Measurements from ENCODE around the gene SLC22A16. TPM values are rescaled to one million over a fixed set of nuclear protein-coding genes. Genes with fewer than 3 reads are reported as not detected.
"Not testable (repeated sequence)": the region's sequence is repeated elsewhere in the genome, so short reads cannot be mapped to it uniquely, and the experiment has no call there.

The SLC22A16 gene
- total and polyA plus RNA-seq, 10 of the 15 experiments (the other 5 are each of a cell fraction or from before 2014, with no cell fraction given): not detected

- SMC1A ChIA-PET (ENCODE audit: uncharacterized antibody, unreplicated experiment): no interaction called here
These were observed 12.3 kb upstream of the SLC22A16 start for GRCh38 chr6:110488606-110489190.

GRCh38 chr6:110487968-110488381 lies 11.6 kb upstream of the SLC22A16 start:
- DNase-seq (ENCODE audit: low read depth, low spot score); CTCF ChIA-PET; BruUV-seq (replicated peaks); H3K9ac ChIP-seq (ENCODE audit: control insufficient read depth, insufficient read depth, low read length); FAIRE-seq; H3K4me2 ChIP-seq (ENCODE audit: control insufficient read depth, insufficient read depth); H3K79me2 ChIP-seq (ENCODE audit: control insufficient read depth, insufficient read depth, low read length); H3K27me3 ChIP-seq (replicated peaks in 1 of 2; ENCODE audit: control insufficient read depth in 2 of 2, insufficient read depth in 2 of 2, low read length in 1 of 2); RAD21 ChIA-PET (ENCODE audit: unreplicated experiment); SMC1A ChIA-PET (ENCODE audit: uncharacterized antibody, unreplicated experiment); H3K9me3 ChIP-seq (replicated peaks; ENCODE audit: control insufficient read depth, insufficient read depth, low read length); H3K36me3 ChIP-seq (ENCODE audit: control insufficient read depth in 2 of 2, insufficient read depth in 2 of 2, low read length in 1 of 2); in situ Hi-C loops (cut with MboI); H3K4me3 ChIP-seq; ATAC-seq; H2AFZ ChIP-seq (ENCODE audit: control insufficient read depth, low read depth, low read length); H3K4me1 ChIP-seq (ENCODE audit: control insufficient read depth, insufficient read depth, low read length); H3K27ac ChIP-seq (ENCODE audit: control insufficient read depth, insufficient read depth); POLR2A ChIA-PET; intact Hi-C loops (cut with micrococcal nuclease; ENCODE audit: unreplicated experiment); H4K20me1 ChIP-seq (ENCODE audit: control insufficient read depth, insufficient read depth): not testable (repeated sequence)
- WGBS (ENCODE audit: insufficient coverage, insufficient replicate concordance, low lambda C conversion rate, missing lambda C conversion rate): 21% methylated on average over 3 of the region's 3 CpGs

More at GRCh38 chr6:110488606-110489190, 12.3 kb upstream of the SLC22A16 start:
- no TSS peak for BruUV-seq (replicated peaks)
- CTCF ChIA-PET: no interaction called here
- Histone ChIP-seq H3K79me2 (ENCODE audit: control insufficient read depth, insufficient read depth, low read length) (no peaks in the 10 kb centered on the region), H3K27me3 (replicated peaks in 1 of 2; ENCODE audit: control insufficient read depth in 2 of 2, insufficient read depth in 2 of 2, low read length in 1 of 2) (peaks cover 0 to 4% of the 10 kb centered on the region in 2 experiments; a peak in 2 of 4 replicates), H3K9me3 (replicated peaks; ENCODE audit: control insufficient read depth, insufficient read depth, low read length) (no peaks in the 10 kb centered on the region), H3K27ac (ENCODE audit: control insufficient read depth, insufficient read depth) (no peak overlapping the region), H3K4me1 (ENCODE audit: control insufficient read depth, insufficient read depth, low read length) (no peaks in the 10 kb centered on the region; the same call in 1 of the 2 replicates), H3K4me3 (no peak overlapping the region), H3K4me2 (ENCODE audit: control insufficient read depth, insufficient read depth) (no peak overlapping the region), H2AFZ (ENCODE audit: control insufficient read depth, low read depth, low read length) (no peak overlapping the region), H4K20me1 (ENCODE audit: control insufficient read depth, insufficient read depth) (no peaks in the 10 kb centered on the region), H3K9ac (ENCODE audit: control insufficient read depth, insufficient read depth, low read length) (no peak overlapping the region), H3K36me3 (ENCODE audit: control insufficient read depth in 2 of 2, insufficient read depth in 2 of 2, low read length in 1 of 2) (no peaks in the 10 kb centered on the region)
- in situ Hi-C loops (cut with MboI): no loop called here
- POLR2A ChIA-PET: no interaction called here
- no peak for ATAC-seq
- no peak for DNase-seq (ENCODE audit: low read depth, low spot score)
- WGBS (ENCODE audit: insufficient coverage, insufficient replicate concordance, low lambda C conversion rate, missing lambda C conversion rate): 29% methylated on average over 6 of the region's 6 CpGs
- FAIRE-seq: no peak
- TF ChIP-seq SREBF2 (IDR thresholded peaks at IDR 0.05; ENCODE audit: low read length): no peak
- TF ChIP-seq MTA2 (IDR thresholded peaks at IDR 0.05; ENCODE audit: low read depth): no peak
- TF ChIP-seq RFX5 (IDR thresholded peaks at IDR 0.05; ENCODE audit: low read depth, low read length): no peak
- TF ChIP-seq SMARCA5 (IDR thresholded peaks at IDR 0.05): no peak
- TF ChIP-seq ZZZ3 (IDR thresholded peaks at IDR 0.05; ENCODE audit: control insufficient read depth, insufficient read length, low read depth): no peak
- no peak for TF ChIP-seq EED (IDR thresholded peaks at IDR 0.05; ENCODE audit: low read depth)
- no peak for TF ChIP-seq IKZF1 (conservative IDR thresholded peaks at IDR 0.05)
- no peak for TF ChIP-seq BRCA1 (IDR thresholded peaks at IDR 0.05; ENCODE audit: low read depth, low read length)
- no peak for TF ChIP-seq WRNIP1 (IDR thresholded peaks at IDR 0.05; ENCODE audit: borderline replicate concordance, low read depth, low read length)
- no peak for TF ChIP-seq SPI1 (IDR thresholded peaks at IDR 0.05; ENCODE audit: borderline replicate concordance, insufficient read depth, low read depth, low read length)
- no peak for TF ChIP-seq CBX3 (IDR thresholded peaks at IDR 0.05; ENCODE audit: borderline replicate concordance, low read depth)
- no peak for TF ChIP-seq POLR2A (IDR thresholded peaks at IDR 0.05; ENCODE audit: low read depth, low read length)
- no peak for TF ChIP-seq KDM1A (IDR thresholded peaks at IDR 0.05; ENCODE audit: borderline replicate concordance)
- TF ChIP-seq JUNB (IDR thresholded peaks at IDR 0.05): no peak
- no peak for TF ChIP-seq RELA (IDR thresholded peaks at IDR 0.05; ENCODE audit: borderline replicate concordance, partially characterized antibody)
- TF ChIP-seq NRF1 (conservative IDR thresholded peaks at IDR 0.05; ENCODE audit: low read depth, low read length): no peak
- TF ChIP-seq TCF7 (IDR thresholded peaks at IDR 0.05; ENCODE audit: borderline replicate concordance): no peak
- no peak for TF ChIP-seq NR2F1 (conservative IDR thresholded peaks at IDR 0.05)
- no peak for TF ChIP-seq GABPA (IDR thresholded peaks at IDR 0.05; ENCODE audit: low read depth)
- intact Hi-C loops (cut with micrococcal nuclease; ENCODE audit: unreplicated experiment): no loop called here
- RAD21 ChIA-PET (ENCODE audit: unreplicated experiment): no interaction called here

Data from GM12878 (cell line).